Measurements from ENCODE around the gene UCKL1.

GRCh38 chr20:63972312-63973159 is 16.3 kb upstream of the UCKL1 start:
- TF ChIP-seq, protein P1, sequence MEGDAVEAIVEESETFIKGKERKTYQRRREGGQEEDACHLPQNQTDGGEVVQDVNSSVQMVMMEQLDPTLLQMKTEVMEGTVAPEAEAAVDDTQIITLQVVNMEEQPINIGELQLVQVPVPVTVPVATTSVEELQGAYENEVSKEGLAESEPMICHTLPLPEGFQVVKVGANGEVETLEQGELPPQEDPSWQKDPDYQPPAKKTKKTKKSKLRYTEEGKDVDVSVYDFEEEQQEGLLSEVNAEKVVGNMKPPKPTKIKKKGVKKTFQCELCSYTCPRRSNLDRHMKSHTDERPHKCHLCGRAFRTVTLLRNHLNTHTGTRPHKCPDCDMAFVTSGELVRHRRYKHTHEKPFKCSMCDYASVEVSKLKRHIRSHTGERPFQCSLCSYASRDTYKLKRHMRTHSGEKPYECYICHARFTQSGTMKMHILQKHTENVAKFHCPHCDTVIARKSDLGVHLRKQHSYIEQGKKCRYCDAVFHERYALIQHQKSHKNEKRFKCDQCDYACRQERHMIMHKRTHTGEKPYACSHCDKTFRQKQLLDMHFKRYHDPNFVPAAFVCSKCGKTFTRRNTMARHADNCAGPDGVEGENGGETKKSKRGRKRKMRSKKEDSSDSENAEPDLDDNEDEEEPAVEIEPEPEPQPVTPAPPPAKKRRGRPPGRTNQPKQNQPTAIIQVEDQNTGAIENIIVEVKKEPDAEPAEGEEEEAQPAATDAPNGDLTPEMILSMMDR (IDR thresholded peaks at IDR 0.05) = no peak
- no peak for TF ChIP-seq POLR2A (IDR thresholded peaks at IDR 0.05)
